Measurements from ENCODE around the gene EXOSC5.

DNA sequence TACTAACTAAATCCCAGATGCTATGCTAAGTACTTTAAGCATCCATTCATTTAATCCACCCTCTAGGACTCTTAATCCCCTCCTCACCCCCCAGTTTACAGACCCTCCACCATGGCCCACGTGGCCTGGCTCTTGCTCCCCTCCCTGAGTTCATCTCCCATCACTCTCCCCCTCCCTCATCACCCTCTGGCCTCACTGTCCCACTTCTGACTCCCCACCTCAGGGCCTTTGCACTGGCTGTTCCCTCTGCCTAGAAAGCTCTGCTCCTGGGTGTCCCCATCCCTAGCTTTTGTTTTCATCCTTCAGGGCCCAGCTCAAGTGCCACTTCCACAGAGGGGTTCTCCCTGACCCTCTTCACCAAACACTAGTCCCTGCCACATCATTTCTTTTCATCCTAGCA, 37.4 kb downstream of the EXOSC5 start:
- TF ChIP-seq, protein P1, sequence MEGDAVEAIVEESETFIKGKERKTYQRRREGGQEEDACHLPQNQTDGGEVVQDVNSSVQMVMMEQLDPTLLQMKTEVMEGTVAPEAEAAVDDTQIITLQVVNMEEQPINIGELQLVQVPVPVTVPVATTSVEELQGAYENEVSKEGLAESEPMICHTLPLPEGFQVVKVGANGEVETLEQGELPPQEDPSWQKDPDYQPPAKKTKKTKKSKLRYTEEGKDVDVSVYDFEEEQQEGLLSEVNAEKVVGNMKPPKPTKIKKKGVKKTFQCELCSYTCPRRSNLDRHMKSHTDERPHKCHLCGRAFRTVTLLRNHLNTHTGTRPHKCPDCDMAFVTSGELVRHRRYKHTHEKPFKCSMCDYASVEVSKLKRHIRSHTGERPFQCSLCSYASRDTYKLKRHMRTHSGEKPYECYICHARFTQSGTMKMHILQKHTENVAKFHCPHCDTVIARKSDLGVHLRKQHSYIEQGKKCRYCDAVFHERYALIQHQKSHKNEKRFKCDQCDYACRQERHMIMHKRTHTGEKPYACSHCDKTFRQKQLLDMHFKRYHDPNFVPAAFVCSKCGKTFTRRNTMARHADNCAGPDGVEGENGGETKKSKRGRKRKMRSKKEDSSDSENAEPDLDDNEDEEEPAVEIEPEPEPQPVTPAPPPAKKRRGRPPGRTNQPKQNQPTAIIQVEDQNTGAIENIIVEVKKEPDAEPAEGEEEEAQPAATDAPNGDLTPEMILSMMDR (conservative IDR thresholded peaks at IDR 0.05; ENCODE audit: low read depth, low read length), result no peak
- no peak for TF ChIP-seq POLR2A (IDR thresholded peaks at IDR 0.05; ENCODE audit: low read depth, low read length)
- no peak for TF ChIP-seq BHLHE40 (IDR thresholded peaks at IDR 0.05; ENCODE audit: low read depth, low read length)
- no peak for TF ChIP-seq MAFK (IDR thresholded peaks at IDR 0.05; ENCODE audit: low read depth, low read length)
- no peak for TF ChIP-seq ELK1 (IDR thresholded peaks at IDR 0.05; ENCODE audit: borderline replicate concordance, low read depth, low read length)
- TF ChIP-seq RAD21 (IDR thresholded peaks at IDR 0.05; ENCODE audit: low read length), result no peak
- TF ChIP-seq USF2 (IDR thresholded peaks at IDR 0.05; ENCODE audit: low read depth, low read length), result no peak
- no peak for TF ChIP-seq CEBPB (IDR thresholded peaks at IDR 0.05; ENCODE audit: low read depth, low read length)
- no peak for TF ChIP-seq SMC3 (IDR thresholded peaks at IDR 0.05; ENCODE audit: low read depth, low read length)
- TF ChIP-seq RCOR1 (IDR thresholded peaks at IDR 0.05; ENCODE audit: insufficient replicate concordance, low read length), result no peak
- no peak for TF ChIP-seq NFE2L2 (IDR thresholded peaks at IDR 0.05; ENCODE audit: low read depth, low read length)
- TF ChIP-seq CHD1 (IDR thresholded peaks at IDR 0.05; ENCODE audit: low read depth, low read length), result no peak
- no peak for TF ChIP-seq MXI1 (IDR thresholded peaks at IDR 0.05; ENCODE audit: borderline replicate concordance, low read depth, low read length)
